Urinary bladder (tissue), 4 donors: ENCODE results near the gene TFDP1. TPM values are rescaled to one million over a fixed set of nuclear protein-coding genes. Genes with fewer than 3 reads are reported as not detected.

Source experiments
- DNase-seq: peaks from one replicate; pipeline ENCODE4 v3.0.0-alpha.2; 2015; ENCODE audit errors: extremely low spot score
- H3K27ac ChIP-seq: one replicate; pipeline ENCODE4 v1.5.1; 2013; ENCODE audit warnings: low read depth, mild to moderate bottlenecking, moderate library complexity
- H3K36me3 ChIP-seq: one replicate; pipeline ENCODE4 v1.6.1; 2013; ENCODE audit warnings: mild to moderate bottlenecking, moderate library complexity; ENCODE audit not compliant: insufficient read depth
- H3K4me1 ChIP-seq: one replicate; pipeline ENCODE4 v1.6.1; 2013; ENCODE audit warnings: mild to moderate bottlenecking, moderate library complexity; ENCODE audit not compliant: insufficient read depth
- H3K4me3 ChIP-seq: one replicate; pipeline ENCODE4 v1.5.1; 2013; ENCODE audit warnings: low read depth, low read length
- WGBS: extraction: QIAGEN DNeasy Blood & Tissue Kit; methylation state at CpG from one replicate; pipeline ENCODE4 v1.1.7; 2013; 5-methylcytosine and 5-hydroxymethylcytosine counted together
- polyA plus RNA-seq: library from polyadenylated mRNA; stranded (reverse); fragments of 200-250 nt; gene quantifications from one replicate; pipeline ENCODE4 v1.2.3, GENCODE V29; 2013
- total RNA-seq: library from RNA; depleted of rRNA; stranded (reverse); fragments of >200 nt; gene quantifications from one replicate; pipeline ENCODE4 v1.2.3, GENCODE V29; 2014
- donor health status: healthy with polysubstance abuse.
- donor health status: healthy.

The TFDP1 gene
- total and polyA plus RNA-seq, 2 donors = 33.6 to 44.4 TPM

DNA sequence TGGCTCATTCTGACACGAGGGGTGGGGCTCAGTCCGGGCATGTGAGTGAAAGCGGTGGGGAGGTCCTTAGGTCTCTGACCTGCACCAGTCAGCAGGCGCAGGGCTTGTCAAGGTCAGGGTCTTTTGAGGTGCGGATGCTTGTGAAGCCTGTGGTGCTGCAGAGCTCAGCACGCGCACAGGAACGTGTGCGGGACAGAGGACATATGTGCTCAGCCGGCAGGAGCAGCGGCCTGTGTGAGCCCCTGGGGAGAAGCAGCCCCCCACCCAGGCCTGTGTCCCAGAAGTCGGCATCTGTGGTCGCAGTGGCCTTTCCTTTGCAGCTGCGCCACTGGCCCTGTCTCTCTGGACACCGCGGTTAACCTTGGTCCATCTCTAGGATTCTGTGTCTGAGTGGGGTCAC is 42.6 kb downstream of the TFDP1 start:
- Histone ChIP-seq H3K4me1 (no peaks in the 10 kb centered on the region), H3K27ac (no peak overlapping the region), H3K36me3 (no peaks in the 10 kb centered on the region), H3K4me3 (no peak overlapping the region)
- DNase-seq = no peak
- 85% methylated on average over 16 of the region's 16 CpGs for WGBS

DNA sequence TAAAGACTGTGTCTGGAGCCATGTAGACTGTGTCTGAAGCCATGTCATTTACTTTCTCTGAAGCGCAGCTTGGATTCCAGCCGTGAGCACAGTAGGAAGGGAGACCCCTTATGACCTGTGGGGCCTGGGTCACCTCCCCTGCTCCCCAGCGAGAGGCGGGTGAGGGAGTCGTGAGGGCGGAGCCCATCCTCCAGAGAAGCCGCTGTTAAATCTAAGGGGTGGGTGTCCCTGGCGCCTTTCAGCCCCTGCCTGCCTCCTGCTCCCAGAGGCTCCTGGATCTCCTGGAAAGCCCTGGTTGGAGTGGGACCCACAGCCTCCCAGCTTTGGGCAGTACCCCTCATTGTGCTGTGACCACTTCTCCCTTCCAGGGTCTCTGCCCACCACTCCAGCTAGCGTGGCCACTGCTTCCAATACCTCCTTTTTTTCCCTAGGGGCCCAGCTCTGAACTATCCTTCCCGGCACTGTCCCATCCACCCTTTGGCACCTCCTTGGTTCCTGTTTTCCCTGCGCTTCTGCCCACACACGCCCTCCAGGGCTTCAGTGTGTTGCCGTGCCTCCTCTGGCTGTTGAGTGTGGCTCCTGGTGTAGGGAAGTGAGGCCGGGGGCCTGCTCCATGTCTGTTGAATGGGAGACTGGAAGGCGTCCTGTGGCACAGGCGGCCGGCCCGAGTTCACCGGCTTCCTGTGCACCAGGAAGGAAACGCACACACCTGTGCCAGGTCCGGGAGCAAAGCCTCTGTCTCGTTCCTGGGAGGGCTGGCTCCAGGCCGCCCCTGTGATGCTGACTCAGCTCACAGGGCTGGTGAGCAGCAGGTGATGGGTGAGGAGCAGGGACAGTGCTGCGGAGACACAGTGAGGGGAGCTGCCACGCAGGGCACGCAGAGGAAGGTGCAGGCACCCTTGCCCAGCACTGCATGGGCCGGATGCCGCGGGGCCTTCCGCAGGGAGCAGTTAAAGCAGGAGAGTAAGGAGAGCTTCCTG is 44.0 kb downstream of the TFDP1 start:
- Histone ChIP-seq H3K4me3 (no peak overlapping the region), H3K36me3 (no peaks in the 10 kb centered on the region), H3K4me1 (no peaks in the 10 kb centered on the region), H3K27ac (no peak overlapping the region)
- 89% methylated on average over 30 of the region's 30 CpGs for WGBS
- no peak for DNase-seq

DNA sequence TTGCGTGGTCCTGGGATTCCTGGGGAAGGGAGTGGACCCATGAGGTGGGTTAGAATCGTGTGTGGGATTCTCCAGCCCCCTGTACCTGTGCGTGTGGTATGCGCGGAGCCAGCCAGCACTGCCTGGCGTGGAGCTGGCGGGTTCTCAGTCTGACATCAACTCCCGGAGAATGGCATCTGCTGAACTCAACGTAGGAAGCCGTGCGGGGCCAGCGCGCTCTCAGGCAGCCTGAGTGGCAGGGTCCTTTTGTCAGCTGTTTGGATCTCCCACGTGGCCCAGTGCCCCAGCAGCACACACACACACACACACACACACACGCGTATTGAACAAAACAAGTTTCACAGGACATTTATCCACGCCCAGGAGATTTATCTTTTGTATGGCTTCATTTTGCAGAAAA is 45.3 kb downstream of the TFDP1 start:
- DNase-seq = no peak
- Histone ChIP-seq H3K4me1 (no peaks in the 10 kb centered on the region), H3K27ac (no peak overlapping the region), H3K4me3 (no peak overlapping the region), H3K36me3 (no peaks in the 10 kb centered on the region)
- 91% methylated on average over 17 of the region's 17 CpGs for WGBS

DNA sequence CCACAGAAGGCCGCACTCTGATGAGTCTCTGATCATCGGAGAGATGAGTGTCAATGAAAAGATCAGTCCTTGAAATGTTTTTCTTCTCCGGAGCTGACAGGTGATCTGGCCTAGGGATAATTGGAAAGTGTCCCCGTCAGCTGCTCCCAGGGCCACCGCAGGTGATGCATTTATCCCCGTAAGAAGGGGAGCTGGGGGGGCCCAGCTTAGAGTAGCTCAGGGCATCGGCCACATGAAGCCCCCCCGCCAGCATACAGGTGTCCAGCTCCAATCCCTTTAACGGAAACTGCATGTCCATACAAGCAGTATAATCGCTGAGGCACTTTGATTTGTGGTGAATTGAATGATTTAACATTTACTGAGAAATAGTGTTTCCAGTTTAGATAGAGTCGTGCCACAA is 45.7 kb downstream of the TFDP1 start:
- DNase-seq = no peak
- H3K4me3 ChIP-seq = no peak overlapping the region
- WGBS = 90% methylated on average over 11 of the region's 11 CpGs
- no peaks in the 10 kb centered on the region for H3K4me1 ChIP-seq
- no peaks in the 10 kb centered on the region for H3K36me3 ChIP-seq
- H3K27ac ChIP-seq = no peak overlapping the region

DNA sequence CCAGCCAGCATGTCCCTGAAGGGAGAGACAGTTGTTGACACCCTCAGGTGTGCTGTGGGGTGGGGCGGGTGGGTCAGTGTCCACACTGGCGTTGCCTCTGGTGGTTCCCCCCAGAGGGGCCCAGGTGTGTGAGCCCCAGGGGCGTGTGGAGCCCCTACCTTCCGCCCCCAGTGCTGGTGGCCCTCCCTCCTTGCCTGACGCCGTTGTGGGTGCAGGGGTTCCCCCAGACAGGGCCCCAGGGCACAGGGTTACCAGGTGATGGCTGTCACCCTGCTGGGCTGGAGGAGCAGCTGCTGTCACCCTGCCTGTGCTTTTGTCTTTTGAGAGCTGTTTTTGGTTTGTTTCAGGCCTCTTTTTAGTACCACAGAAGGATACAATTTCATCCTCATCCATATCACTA is 46.3 kb downstream of the TFDP1 start:
- H3K36me3 ChIP-seq = no peaks in the 10 kb centered on the region
- no peak overlapping the region for H3K4me3 ChIP-seq
- H3K4me1 ChIP-seq = no peaks in the 10 kb centered on the region
- no peak for DNase-seq
- 81% methylated on average over 6 of the region's 6 CpGs for WGBS
- H3K27ac ChIP-seq = no peak overlapping the region

DNA sequence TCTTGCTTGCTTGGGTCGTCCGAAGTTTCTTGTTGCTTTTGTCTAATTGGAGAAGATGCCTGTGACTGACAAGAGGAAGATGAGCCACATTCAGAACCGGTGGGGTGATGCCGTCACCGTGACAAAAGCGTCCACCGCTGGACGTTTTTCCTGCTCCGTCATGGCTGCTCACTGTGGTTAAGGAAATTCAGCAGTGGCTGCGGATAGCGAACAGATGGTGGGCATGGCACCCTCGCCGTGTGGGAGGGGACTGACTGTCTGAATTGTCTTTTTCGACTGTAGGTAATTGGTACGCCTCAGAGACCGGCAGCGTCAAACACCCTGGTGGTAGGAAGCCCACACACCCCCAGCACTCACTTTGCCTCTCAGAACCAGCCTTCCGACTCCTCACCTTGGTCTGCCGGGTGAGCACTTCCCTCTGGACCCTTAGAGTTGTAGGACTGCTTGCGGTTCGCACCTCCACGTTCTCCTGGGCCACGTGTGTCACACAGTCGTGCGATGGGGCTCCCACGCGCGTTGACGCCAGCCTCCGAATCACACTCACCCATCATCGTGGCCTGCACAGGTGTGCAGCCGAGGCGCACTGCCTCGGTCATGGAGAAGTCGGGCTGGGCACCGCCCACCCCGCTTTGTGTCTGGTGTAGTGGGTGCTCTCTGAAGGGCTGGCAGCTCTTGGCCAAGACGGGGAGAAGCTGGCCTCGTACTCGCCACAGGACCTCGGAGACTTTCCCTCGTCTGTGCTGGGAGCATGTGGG is 47.0 kb downstream of the TFDP1 start:
- peaks cover under 1% of the 10 kb centered on the region for H3K36me3 ChIP-seq
- no peak overlapping the region for H3K27ac ChIP-seq
- DNase-seq = no peak
- no peaks in the 10 kb centered on the region for H3K4me1 ChIP-seq
- WGBS = 95% methylated on average over 42 of the region's 42 CpGs
- no peak overlapping the region for H3K4me3 ChIP-seq

DNA sequence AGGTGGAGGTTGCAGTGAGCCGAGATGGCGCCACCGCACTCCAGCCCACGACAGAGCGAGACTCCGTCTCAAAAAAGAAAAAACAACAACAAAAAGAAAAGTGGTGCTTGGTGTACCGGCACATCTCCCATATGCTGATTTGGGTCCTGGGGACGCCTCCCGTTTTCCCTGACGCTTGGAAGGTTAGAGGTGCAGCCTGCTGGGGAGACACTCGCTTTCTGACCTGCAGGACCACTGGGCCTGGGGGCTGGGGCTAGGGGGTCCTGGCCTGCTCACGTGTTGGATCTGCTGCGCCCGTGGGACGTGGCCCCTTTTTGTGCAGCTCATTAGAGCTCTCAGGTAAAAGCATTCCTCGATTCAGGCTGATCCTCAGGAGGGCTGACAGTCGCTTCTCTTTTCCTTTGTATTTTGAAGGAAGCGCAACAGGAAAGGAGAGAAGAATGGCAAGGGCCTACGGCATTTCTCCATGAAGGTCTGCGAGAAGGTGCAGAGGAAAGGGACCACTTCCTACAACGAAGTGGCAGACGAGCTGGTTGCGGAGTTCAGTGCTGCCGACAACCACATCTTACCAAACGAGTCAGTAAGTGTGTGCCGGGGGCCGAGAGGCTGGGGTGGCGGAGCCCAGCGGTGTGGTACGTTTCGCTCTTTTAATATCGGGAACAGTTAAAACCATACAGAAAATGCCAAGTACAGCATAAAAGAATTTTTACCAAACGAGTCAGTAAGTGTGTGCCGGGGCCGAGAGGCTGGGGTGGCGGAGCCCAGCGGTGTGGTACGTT is 48.3 kb downstream of the TFDP1 start:
- WGBS = 96% methylated on average over 38 of the region's 38 CpGs
- Histone ChIP-seq H3K27ac (no peak overlapping the region), H3K36me3 (peaks cover 6% of the 10 kb centered on the region), H3K4me1 (no peaks in the 10 kb centered on the region), H3K4me3 (no peak overlapping the region)
- no peak for DNase-seq

DNA sequence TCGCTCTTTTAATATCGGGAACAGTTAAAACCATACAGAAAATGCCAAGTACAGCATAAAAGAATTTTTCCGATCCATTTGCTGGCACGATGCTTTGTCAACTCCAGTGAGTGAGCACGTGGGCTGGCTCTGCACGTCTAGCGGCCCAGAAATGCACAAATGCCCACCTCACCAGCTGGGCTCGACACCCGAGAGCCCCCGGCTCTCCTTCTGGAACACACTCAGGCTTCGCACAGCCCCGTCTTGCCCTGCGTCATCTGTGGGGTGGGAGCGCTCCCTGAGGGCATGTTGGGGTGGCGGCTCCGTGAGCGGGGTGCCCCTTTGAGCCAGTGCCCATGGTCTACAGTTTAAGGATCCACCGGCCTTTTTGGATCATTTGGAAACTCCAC is 48.9 kb downstream of the TFDP1 start:
- 97% methylated on average over 18 of the region's 18 CpGs for WGBS
- Histone ChIP-seq H3K4me1 (no peaks in the 10 kb centered on the region), H3K27ac (no peak overlapping the region), H3K4me3 (no peak overlapping the region), H3K36me3 (peaks cover 6% of the 10 kb centered on the region)
- no peak for DNase-seq

DNA sequence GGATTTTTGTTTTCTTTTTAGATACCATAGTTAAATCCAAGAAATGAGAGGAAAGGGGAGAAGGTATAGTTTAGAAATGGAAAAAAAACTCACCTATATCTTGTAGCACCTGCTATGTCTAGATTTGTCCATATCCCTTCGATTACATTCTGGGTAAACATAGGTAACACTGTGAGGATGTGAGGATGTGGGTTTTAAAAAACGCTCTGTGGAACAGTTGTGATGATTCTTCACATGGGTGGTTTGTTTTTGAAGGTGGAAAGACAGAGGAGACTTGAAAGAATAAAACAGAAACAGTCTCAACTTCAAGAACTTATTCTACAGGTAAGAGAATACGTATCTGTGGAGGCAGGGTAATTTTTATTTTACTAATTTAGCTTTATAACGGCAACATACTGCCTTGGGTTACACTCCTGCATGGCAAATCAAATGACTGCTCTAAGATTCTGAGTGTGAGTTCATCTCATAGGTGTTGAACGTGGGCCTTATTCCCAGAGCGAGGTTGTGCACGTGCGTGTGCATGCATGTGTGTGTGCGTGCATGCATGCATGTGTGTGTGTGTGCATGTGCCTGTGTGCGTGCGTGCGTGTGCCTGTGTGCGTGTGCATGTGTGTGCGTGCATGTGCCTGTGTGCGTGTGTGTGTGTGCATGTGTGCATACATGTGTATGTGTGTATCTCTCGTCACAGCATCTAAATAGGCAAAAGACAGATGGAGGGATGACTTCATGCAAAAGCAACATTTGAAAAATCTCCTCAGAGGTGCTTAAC is 49.9 kb downstream of the TFDP1 start:
- no peaks in the 10 kb centered on the region for H3K4me1 ChIP-seq
- no peak for DNase-seq
- 96% methylated on average over 16 of the region's 16 CpGs for WGBS
- no peak overlapping the region for H3K4me3 ChIP-seq
- peaks cover 6% of the 10 kb centered on the region for H3K36me3 ChIP-seq
- no peak overlapping the region for H3K27ac ChIP-seq

DNA sequence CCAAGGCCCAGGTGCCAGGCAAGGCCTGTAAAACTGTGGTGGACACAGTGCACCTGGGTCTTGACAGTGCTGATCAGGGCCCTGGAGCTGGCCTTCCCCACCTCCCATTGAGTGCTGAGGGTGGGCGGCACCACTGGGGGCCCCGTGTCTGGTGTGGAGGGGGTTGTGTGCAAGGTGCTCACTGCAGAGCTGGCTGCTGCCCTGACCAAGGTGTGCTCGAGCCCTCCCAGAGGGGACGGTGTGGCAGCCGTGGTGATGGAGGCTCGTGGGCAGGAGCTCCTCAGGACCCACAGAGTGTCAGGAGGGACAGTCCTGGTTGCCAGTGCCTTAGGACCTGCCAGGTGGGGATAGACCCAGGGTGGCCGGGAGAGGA is 50.5 kb downstream of the TFDP1 start:
- Histone ChIP-seq H3K36me3 (peaks cover 8% of the 10 kb centered on the region), H3K4me3 (no peak overlapping the region), H3K4me1 (no peaks in the 10 kb centered on the region), H3K27ac (no peak overlapping the region)
- DNase-seq = no peak
- 94% methylated on average over 7 of the region's 7 CpGs for WGBS

DNA sequence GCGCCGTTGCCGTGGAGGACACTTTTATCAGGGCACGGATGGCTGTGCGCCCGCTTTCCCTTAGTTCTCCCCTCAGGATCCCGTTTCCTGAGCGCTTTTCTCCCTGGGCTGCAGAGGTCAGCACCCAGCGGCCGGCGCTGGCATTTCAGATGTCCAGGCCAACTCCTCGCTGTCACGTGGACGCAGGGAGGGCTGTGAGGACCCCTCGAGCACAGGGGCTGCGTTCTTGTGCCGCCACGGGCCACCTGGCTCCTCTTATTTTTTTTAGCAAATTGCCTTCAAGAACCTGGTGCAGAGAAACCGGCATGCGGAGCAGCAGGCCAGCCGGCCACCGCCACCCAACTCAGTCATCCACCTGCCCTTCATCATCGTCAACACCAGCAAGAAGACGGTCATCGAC is 51.2 kb downstream of the TFDP1 start:
- peaks cover 8% of the 10 kb centered on the region for H3K36me3 ChIP-seq
- H3K4me3 ChIP-seq = no peak overlapping the region
- no peaks in the 10 kb centered on the region for H3K4me1 ChIP-seq
- no peak for DNase-seq
- 96% methylated on average over 25 of the region's 25 CpGs for WGBS
- no peak overlapping the region for H3K27ac ChIP-seq

DNA sequence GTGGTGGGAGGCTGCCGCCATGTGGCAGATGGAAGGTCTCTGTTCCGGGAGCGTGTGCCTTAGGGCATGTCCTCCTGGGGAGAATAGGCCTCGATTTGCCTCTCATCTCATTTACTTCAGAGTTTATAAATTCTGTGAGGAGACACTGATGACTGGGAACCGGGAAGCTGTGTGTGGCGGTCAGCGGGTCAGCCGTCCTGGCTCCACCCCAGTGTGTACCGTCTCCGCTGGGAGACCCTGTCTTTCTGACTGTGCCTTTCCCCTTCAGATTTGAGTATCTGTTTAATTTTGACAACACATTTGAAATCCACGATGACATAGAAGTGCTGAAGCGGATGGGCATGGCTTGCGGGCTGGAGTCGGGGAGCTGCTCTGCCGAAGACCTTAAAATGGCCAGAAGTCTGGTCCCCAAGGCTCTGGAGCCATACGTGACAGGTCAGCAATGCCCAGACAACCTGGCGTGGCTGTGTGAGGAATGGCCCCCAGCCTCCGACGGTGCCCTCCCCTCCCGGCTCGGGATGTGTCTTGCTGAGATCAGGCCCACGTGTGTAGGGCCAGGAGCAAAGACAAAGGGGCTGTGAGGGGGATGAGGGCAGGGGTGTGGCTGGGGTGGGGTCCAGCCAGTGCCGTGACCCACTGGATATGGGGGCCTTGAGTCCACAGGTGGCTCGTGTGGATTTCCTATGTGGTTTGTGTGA is 51.9 kb downstream of the TFDP1 start:
- DNase-seq = no peak
- H3K27ac ChIP-seq = no peak overlapping the region
- 93% methylated on average over 24 of the region's 24 CpGs for WGBS
- no peak overlapping the region for H3K4me3 ChIP-seq
- H3K36me3 ChIP-seq = peaks cover 8% of the 10 kb centered on the region
- no peaks in the 10 kb centered on the region for H3K4me1 ChIP-seq
